NCI-H510A (cell line): ENCODE results near the gene AMACR.
"Not testable (repeated sequence)": the region's sequence is repeated elsewhere in the genome, so short reads cannot be mapped to it uniquely, and the experiment has no call there.

Experiments
- DNase-seq: peaks from one replicate; lab custom pipeline; 2025; lab: John Stamatoyannopoulos, UW

Gene AMACR

GRCh38 chr5:33966805-33967204 is 41.0 kb downstream of the AMACR start:
- no peak for DNase-seq

GRCh38 chr5:33964132-33964700 is 43.6 kb downstream of the AMACR start:
- no peak for DNase-seq

GRCh38 chr5:33958176-33958575 is 49.7 kb downstream of the AMACR start:
- no peak for DNase-seq

- no peak for DNase-seq
Measured at GRCh38 chr5:33957577-33958150, 50.2 kb downstream of the AMACR start.

GRCh38 chr5:33952175-33952574 is 55.7 kb downstream of the AMACR start:
- DNase-seq: not testable (repeated sequence)

- no peak for DNase-seq
Measured at GRCh38 chr5:33944543-33945132, 63.2 kb downstream of the AMACR start.

DNA sequence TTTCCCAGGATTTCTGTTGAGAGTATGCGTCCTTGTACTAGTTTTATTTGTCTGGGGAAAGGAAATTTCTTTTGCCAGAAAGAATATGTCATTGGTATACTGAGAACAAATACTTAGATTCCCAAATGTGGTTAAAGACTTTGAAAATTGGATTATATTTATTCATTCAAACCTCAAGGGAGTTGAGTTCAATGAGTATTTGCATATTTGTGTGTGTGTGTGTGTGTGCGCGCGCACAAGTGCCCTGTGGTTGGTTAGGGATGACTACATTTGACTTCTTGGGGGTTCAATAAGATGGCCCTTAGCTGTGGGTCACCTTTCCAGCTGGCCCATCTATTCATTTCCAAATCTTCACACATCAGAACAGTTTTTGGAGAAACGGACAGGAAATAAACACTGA is 66.8 kb downstream of the AMACR start:
- DNase-seq: no peak

- no peak for DNase-seq
Measured at GRCh38 chr5:33939556-33940262, 68.1 kb downstream of the AMACR start.

- DNase-seq: no peak
Measured at GRCh38 chr5:33938881-33939280, 69.0 kb downstream of the AMACR start.

DNA sequence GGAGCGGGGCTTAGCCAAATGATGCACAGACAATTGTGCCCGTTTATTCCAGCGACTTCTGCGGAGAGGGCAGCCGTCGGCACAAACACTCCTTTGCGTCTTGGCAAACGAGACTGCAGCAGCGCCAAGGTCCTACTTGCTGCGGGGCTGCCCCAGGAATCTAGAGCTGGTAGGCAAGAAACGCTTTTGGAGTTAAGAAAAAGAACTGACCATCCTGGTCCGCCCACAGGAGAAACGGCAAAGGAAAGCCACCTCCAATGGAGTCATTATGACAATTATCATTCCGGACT is 69.4 kb downstream of the AMACR start:
- no peak for DNase-seq

- no peak for DNase-seq
Measured at GRCh38 chr5:33937707-33938506, 69.9 kb downstream of the AMACR start.

DNA sequence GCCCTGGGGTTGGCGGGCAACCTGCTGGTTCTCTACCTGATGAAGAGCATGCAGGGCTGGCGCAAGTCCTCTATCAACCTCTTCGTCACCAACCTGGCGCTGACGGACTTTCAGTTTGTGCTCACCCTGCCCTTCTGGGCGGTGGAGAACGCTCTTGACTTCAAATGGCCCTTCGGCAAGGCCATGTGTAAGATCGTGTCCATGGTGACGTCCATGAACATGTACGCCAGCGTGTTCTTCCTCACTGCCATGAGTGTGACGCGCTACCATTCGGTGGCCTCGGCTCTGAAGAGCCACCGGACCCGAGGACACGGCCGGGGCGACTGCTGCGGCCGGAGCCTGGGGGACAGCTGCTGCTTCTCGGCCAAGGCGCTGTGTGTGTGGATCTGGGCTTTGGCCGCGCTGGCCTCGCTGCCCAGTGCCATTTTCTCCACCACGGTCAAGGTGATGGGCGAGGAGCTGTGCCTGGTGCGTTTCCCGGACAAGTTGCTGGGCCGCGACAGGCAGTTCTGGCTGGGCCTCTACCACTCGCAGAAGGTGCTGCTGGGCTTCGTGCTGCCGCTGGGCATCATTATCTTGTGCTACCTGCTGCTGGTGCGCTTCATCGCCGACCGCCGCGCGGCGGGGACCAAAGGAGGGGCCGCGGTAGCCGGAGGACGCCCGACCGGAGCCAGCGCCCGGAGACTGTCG is 70.7 kb downstream of the AMACR start:
- no peak for DNase-seq

DNA sequence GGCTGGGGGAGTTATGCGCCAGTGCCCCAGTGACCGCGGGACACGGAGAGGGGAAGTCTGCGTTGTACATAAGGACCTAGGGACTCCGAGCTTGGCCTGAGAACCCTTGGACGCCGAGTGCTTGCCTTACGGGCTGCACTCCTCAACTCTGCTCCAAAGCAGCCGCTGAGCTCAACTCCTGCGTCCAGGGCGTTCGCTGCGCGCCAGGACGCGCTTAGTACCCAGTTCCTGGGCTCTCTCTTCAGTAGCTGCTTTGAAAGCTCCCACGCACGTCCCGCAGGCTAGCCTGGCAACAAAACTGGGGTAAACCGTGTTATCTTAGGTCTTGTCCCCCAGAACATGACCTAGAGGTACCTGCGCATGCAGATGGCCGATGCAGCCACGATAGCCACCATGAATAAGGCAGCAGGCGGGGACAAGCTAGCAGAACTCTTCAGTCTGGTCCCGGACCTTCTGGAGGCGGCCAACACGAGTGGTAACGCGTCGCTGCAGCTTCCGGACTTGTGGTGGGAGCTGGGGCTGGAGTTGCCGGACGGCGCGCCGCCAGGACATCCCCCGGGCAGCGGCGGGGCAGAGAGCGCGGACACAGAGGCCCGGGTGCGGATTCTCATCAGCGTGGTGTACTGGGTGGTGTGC is 71.4 kb downstream of the AMACR start, which contains the start of gene RXFP3:
Gene RXFP3 (plus strand): TSS at position 6 of the 636 bp plus-strand sequence. CDS start 355 bp downstream, at position 361.
- no peak for DNase-seq
